Naive thymus-derived CD4-positive, alpha-beta T cell (primary cell): ENCODE data around the gene SYNRG. TPM values are rescaled to one million over a fixed set of nuclear protein-coding genes. Genes with fewer than 3 reads are reported as not detected.

Source experiments
- ATAC-seq: fragments of 150-1000 bp; cut with Tn5 transposase; 2 replicates; pipeline ENCODE4 v1.10.0; 2021; ENCODE audit warnings: mild to moderate bottlenecking, moderate library complexity
- CTCF ChIA-PET: fragments of 350-600 bp; sonication (Branson Sonifier 250); formaldehyde crosslinking; loops from one replicate; lab custom pipeline; 2021; ENCODE audit warnings: antibody characterized with exemption; lab: Charles Lee
- POLR2A ChIA-PET: fragments of 350-600 bp; sonication (Branson Sonifier 250); formaldehyde crosslinking; loops from one replicate; lab custom pipeline; 2021; ENCODE audit warnings: antibody characterized with exemption, inconsistent platforms; lab: Charles Lee
- DNase-seq, 9 donors: peaks; one replicate each; pipeline versions ENCODE4 v3.0.0 to v3.0.0-alpha.2; 2020 to 2022; ENCODE audit warnings: mixed read lengths in 1 of 9
- H3K27ac ChIP-seq: one replicate; pipeline ENCODE4 v1.7.0; 2013; ENCODE audit warnings: mild to moderate bottlenecking, low read depth, low read length, moderate library complexity
- H3K27me3 ChIP-seq, 2 donors: one replicate each; pipeline ENCODE4 v1.7.0; 2013; ENCODE audit warnings: low read length in 2 of 2, mild to moderate bottlenecking in 2 of 2, moderate library complexity in 2 of 2; ENCODE audit not compliant: control insufficient read depth in 2 of 2, insufficient read depth in 2 of 2
- H3K36me3 ChIP-seq, 3 experiments: 1 replicate in 2 of 3; 2 replicates in 1 of 3; pipeline ENCODE4 v1.7.0; 2013; ENCODE audit warnings: low read length in 3 of 3, mild to moderate bottlenecking in 3 of 3, moderate library complexity in 1 of 3; ENCODE audit not compliant: insufficient read depth in 3 of 3, control insufficient read depth in 2 of 3
- H3K4me1 ChIP-seq, 2 donors: one replicate each; pipeline ENCODE4 v1.7.0; 2013; ENCODE audit warnings: low read length in 2 of 2, mild to moderate bottlenecking in 2 of 2, moderate library complexity in 1 of 2; ENCODE audit not compliant: control insufficient read depth in 2 of 2, insufficient read depth in 2 of 2
- H3K4me3 ChIP-seq: 2 replicates; pipeline ENCODE4 v1.7.0; 2013; ENCODE audit warnings: mild to moderate bottlenecking, low read length
- H3K9me3 ChIP-seq, 3 experiments: 1 replicate in 2 of 3; 2 replicates in 1 of 3; pipeline ENCODE4 v1.7.0; 2013; ENCODE audit warnings: low read length in 3 of 3; ENCODE audit not compliant: control insufficient read depth in 2 of 3
- H3K27ac Mint-ChIP-seq, 9 donors: one replicate each; pipeline ENCODE4 v1.8.0; 2020 to 2022; ENCODE audit warnings: mixed read lengths in 9 of 9, mild to moderate bottlenecking in 8 of 9, moderate library complexity in 5 of 9, inconsistent platforms in 2 of 9
- H3K27me3 Mint-ChIP-seq, 5 donors: one replicate each; pipeline ENCODE4 v1.8.0; 2021 to 2022; ENCODE audit warnings: mixed read lengths in 5 of 5, mild to moderate bottlenecking in 1 of 5
- H3K36me3 Mint-ChIP-seq, 5 donors: one replicate each; pipeline ENCODE4 v1.8.0; 2020 to 2022; ENCODE audit warnings: mixed read lengths in 5 of 5, mild to moderate bottlenecking in 3 of 5, inconsistent platforms in 1 of 5
- H3K4me1 Mint-ChIP-seq, 7 donors: one replicate each; pipeline ENCODE4 v1.8.0; 2020 to 2022; ENCODE audit warnings: mixed read lengths in 7 of 7, mild to moderate bottlenecking in 3 of 7, inconsistent platforms in 1 of 7
- H3K4me3 Mint-ChIP-seq, 10 donors: one replicate each; pipeline ENCODE4 v1.8.0; 2020 to 2022; ENCODE audit warnings: mild to moderate bottlenecking in 10 of 10, mixed read lengths in 10 of 10, moderate library complexity in 6 of 10, inconsistent platforms in 2 of 10
- H3K9me3 Mint-ChIP-seq, 11 donors: one replicate each; pipeline ENCODE4 v1.8.0; 2020 to 2022; ENCODE audit warnings: mixed read lengths in 11 of 11, mild to moderate bottlenecking in 4 of 11, inconsistent platforms in 1 of 11, moderate library complexity in 1 of 11
- intact Hi-C, 2 donors: fragments of 100-400 bp; cut with micrococcal nuclease; formaldehyde crosslinking; loops; one replicate each; pipeline ENCODE4 v1.15.1; 2023
- polyA plus RNA-seq, 2 donors: library from polyadenylated mRNA; unstranded; fragments of 300-500 nt; fragmentation: Illumina TruSeq; gene quantifications; one replicate each; pipeline ENCODE4 v1.2.3, GENCODE V29; 2021
- total RNA-seq, 6 experiments: library from RNA in 5 of 6; stranded (reverse) in 5 of 6; gene quantifications; 1 replicate in 5 of 6; 2 replicates in 1 of 6; pipeline ENCODE4 v1.2.3 and lab custom pipeline; 2021 to 2026

The SYNRG gene
- 100 to 1,000 TPM in 3 of 5 experiments, 10 to 100 TPM in 2; 85.0 to 146 (median 128) TPM for total RNA-seq
- polyA plus RNA-seq, result 100 to 1,000 TPM in 1 of 2 donors, 10 to 100 TPM in 1; 70.9 to 100 TPM
- total RNA-seq (lab: John Stamatoyannopoulos, UW), result 183 reads per million, percentile 92 among the genes with 10 or more reads in this experiment

GRCh38 chr17:37609170-37610040, at the start of gene SYNRG:
Gene SYNRG, minus strand, starts transcription at chr17:37609418. Its CDS starts 63 bp downstream, at chr17:37609355.
- Mint-ChIP-seq H3K36me3 (peaks cover 0 to 12% (median 3%) of the 10 kb centered on the region in 5 donors), H3K4me3 (peak within 1 kb of the TSS; percentile 74 to 97 (median 88)), H3K27ac (peak within 1 kb of the TSS; percentile 82 to 95 (median 92)), H3K9me3 (no peaks in the 10 kb centered on the region), H3K27me3 (no peaks in the 10 kb centered on the region), H3K4me1 (peaks cover 26 to 44% (median 38%) of the 10 kb centered on the region in 7 donors)
- Histone ChIP-seq H3K4me1 (peaks cover 31 to 32% of the 10 kb centered on the region in 2 donors), H3K4me3 (peak within 1 kb of the TSS; percentile 58), H3K27ac (peak within 1 kb of the TSS; percentile 91), H3K27me3 (no peaks in the 10 kb centered on the region), H3K36me3 (peaks cover 0 to 3% (median 0%) of the 10 kb centered on the region in 3 experiments), H3K9me3 (no peaks in the 10 kb centered on the region)
- CTCF ChIA-PET, result interaction anchor here (0.6 to 2.0 kb wide), 8 partner anchors 10 to 219 kb away, joined by 3 to 12 read pairs (median 4); partner anchors contain the start of gene DDX52
- DNase-seq, result peak; percentile 92 to 96 (median 93)
- POLR2A ChIA-PET, result interaction anchor here (0.6 to 3.0 kb wide), 12 partner anchors 9 to 1063 kb away, joined by 3 to 11 read pairs (median 4); partner anchors contain the start of gene MRM1
- intact Hi-C loops, result loop anchor here (1.0 to 10.0 kb wide), 13 partner anchors 17 to 1122 kb away; partner anchors contain the start of genes DDX52 (in 2 of the 2), ACACA (in 1 of the 2), DUSP14 (in 1 of the 2) and TADA2A (in 1 of the 2)
- peak; percentile 93 for ATAC-seq

GRCh38 chr17:37657202-37657601, 48.0 kb upstream of the SYNRG start:
- CTCF ChIA-PET, result no interaction called here
- H3K27me3 Mint-ChIP-seq, result peaks cover 5 to 46% (median 6%) of the 10 kb centered on the region in 5 donors
- Histone ChIP-seq H3K4me1 (no peaks in the 10 kb centered on the region), H3K27me3 (no peaks in the 10 kb centered on the region), H3K9me3 (no peaks in the 10 kb centered on the region), H3K4me3 (no peak overlapping the region), H3K36me3 (no peaks in the 10 kb centered on the region), H3K27ac (no peak overlapping the region)
- H3K9me3 Mint-ChIP-seq, result no peaks in the 10 kb centered on the region
- POLR2A ChIA-PET, result no interaction called here
- peaks cover 0 to 4% (median 0%) of the 10 kb centered on the region in 7 donors for H3K4me1 Mint-ChIP-seq
- no peak overlapping the region for H3K27ac Mint-ChIP-seq
- no peaks in the 10 kb centered on the region for H3K36me3 Mint-ChIP-seq
- intact Hi-C loops, result no loop called here
- DNase-seq (no peak), ATAC-seq (no peak)
- no peak overlapping the region for H3K4me3 Mint-ChIP-seq

- peaks cover 0 to 3% of the 10 kb centered on the region in 2 donors for H3K27me3 ChIP-seq
- Mint-ChIP-seq H3K36me3 (no peaks in the 10 kb centered on the region), H3K27ac (no peak overlapping the region), H3K4me1 (peaks cover 0 to 10% (median 0%) of the 10 kb centered on the region in 7 donors), H3K4me3 (no peak overlapping the region), H3K9me3 (no peaks in the 10 kb centered on the region), H3K27me3 (peaks cover 36 to 61% (median 43%) of the 10 kb centered on the region in 5 donors)
- DNase-seq (no peak), ATAC-seq (no peak)
- no peak overlapping the region for H3K4me3 ChIP-seq
- no peak overlapping the region for H3K27ac ChIP-seq
- ChIA-PET POLR2A (no interaction called here), CTCF (no interaction called here)
- H3K4me1 ChIP-seq, result no peaks in the 10 kb centered on the region
- H3K9me3 ChIP-seq, result no peaks in the 10 kb centered on the region
- intact Hi-C loops, result no loop called here
- no peaks in the 10 kb centered on the region for H3K36me3 ChIP-seq
Measured at GRCh38 chr17:37651849-37652248, 42.6 kb upstream of the SYNRG start.

- Histone ChIP-seq H3K36me3 (no peaks in the 10 kb centered on the region), H3K27ac (no peak overlapping the region), H3K4me1 (no peaks in the 10 kb centered on the region), H3K27me3 (peaks cover 0 to 3% of the 10 kb centered on the region in 2 donors), H3K4me3 (no peak overlapping the region), H3K9me3 (no peaks in the 10 kb centered on the region)
- DNase-seq, result no peak
- H3K4me1 Mint-ChIP-seq, result peaks cover 0 to 10% (median 0%) of the 10 kb centered on the region in 7 donors
- H3K27ac Mint-ChIP-seq, result no peak overlapping the region
- peaks cover 47 to 74% (median 55%) of the 10 kb centered on the region in 5 donors for H3K27me3 Mint-ChIP-seq
- H3K4me3 Mint-ChIP-seq, result no peak overlapping the region
- H3K9me3 Mint-ChIP-seq, result no peaks in the 10 kb centered on the region
- no peak for ATAC-seq
- ChIA-PET CTCF (no interaction called here), POLR2A (interaction anchor here (0.6 kb wide), 1 partner anchor 96 kb away, joined by 3 read pairs; no protein-coding TSS in a partner anchor)
- intact Hi-C loops, result no loop called here
- H3K36me3 Mint-ChIP-seq, result no peaks in the 10 kb centered on the region
Measured at GRCh38 chr17:37650419-37651003, 41.3 kb upstream of the SYNRG start.

GRCh38 chr17:37648555-37648954, 39.3 kb upstream of the SYNRG start:
- Histone ChIP-seq H3K27ac (no peak overlapping the region), H3K4me1 (peaks cover 0 to 4% of the 10 kb centered on the region in 2 donors), H3K27me3 (peaks cover 3 to 9% of the 10 kb centered on the region in 2 donors), H3K9me3 (no peaks in the 10 kb centered on the region), H3K36me3 (no peaks in the 10 kb centered on the region), H3K4me3 (no peak overlapping the region)
- DNase-seq (no peak), ATAC-seq (no peak)
- ChIA-PET POLR2A (no interaction called here), CTCF (no interaction called here)
- Mint-ChIP-seq H3K27me3 (peaks cover 53 to 80% (median 68%) of the 10 kb centered on the region in 5 donors), H3K36me3 (no peaks in the 10 kb centered on the region), H3K4me3 (no peak overlapping the region), H3K4me1 (peaks cover 4 to 13% (median 6%) of the 10 kb centered on the region in 7 donors), H3K27ac (no peak overlapping the region), H3K9me3 (no peaks in the 10 kb centered on the region)
- intact Hi-C loops, result no loop called here

GRCh38 chr17:37647856-37648255, 38.6 kb upstream of the SYNRG start:
- peaks cover 0 to 6% of the 10 kb centered on the region in 2 donors for H3K4me1 ChIP-seq
- intact Hi-C loops, result no loop called here
- Mint-ChIP-seq H3K4me3 (no peak overlapping the region), H3K27me3 (peaks cover 50 to 78% (median 64%) of the 10 kb centered on the region in 5 donors), H3K4me1 (peaks cover 5 to 16% (median 10%) of the 10 kb centered on the region in 7 donors), H3K36me3 (no peaks in the 10 kb centered on the region), H3K9me3 (no peaks in the 10 kb centered on the region), H3K27ac (no peak overlapping the region)
- no peak overlapping the region for H3K27ac ChIP-seq
- H3K9me3 ChIP-seq, result no peaks in the 10 kb centered on the region
- H3K36me3 ChIP-seq, result peaks cover 0 to 3% (median 0%) of the 10 kb centered on the region in 3 experiments
- H3K4me3 ChIP-seq, result no peak overlapping the region
- ATAC-seq, result no peak
- ChIA-PET POLR2A (no interaction called here), CTCF (interaction anchor here (0.6 kb wide), 1 partner anchor 1838 kb away, joined by 3 read pairs; no protein-coding TSS in a partner anchor)
- peaks cover 3 to 9% of the 10 kb centered on the region in 2 donors for H3K27me3 ChIP-seq
- no peak for DNase-seq
